Body of pancreas (tissue), 4 donors: Measurements from ENCODE around the gene CRACR2A.

Experiments
- POLR2A ChIP-seq, 3 donors: fragments of 450-650 bp; IDR thresholded peaks; one replicate each; pipeline ENCODE4 v1.6.1; 2016; ENCODE audit warnings: antibody characterized with exemption in 3 of 3, mild to moderate bottlenecking in 2 of 3
- TF ChIP-seq, protein P1 (sequence below), 7 experiments: fragments of 450-650 bp in 4 of 7; fragments of 200-600 bp in 3 of 7; sonication (generic) in 3 of 7; IDR thresholded peaks; one replicate each; pipeline ENCODE4 v1.5.1; 2016 to 2019; ENCODE audit warnings: antibody characterized with exemption in 7 of 7

DNA sequence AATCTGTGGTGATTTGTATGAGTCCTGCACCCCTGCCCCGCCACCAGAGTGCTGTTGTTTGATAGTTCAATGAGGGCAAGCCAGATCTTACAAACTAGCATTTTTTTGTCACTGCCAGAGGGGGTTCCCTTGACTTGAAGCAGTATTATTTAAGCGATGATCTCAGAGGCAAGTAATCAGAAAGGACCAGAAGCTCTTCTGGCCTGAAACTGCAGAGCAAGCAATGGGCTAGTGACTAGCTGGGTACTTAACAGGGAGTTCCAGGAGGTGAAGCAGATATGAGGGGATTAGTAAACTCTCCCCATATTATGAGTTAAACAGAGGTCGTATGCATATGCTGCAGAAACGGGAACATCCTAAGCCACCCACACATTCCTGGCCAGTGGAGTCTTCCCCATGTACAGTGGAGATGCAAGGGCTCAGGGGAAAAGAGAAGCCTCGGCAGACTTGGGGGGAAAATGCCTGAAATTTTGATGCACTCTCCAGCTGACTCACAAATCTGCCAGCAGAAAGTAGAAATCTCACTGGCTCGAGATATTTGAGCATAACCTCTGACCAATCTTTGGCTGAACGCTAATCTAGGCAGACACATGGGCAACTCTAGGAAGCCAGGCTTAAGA is 8.3 kb upstream of the CRACR2A start:
- TF ChIP-seq, protein P1, sequence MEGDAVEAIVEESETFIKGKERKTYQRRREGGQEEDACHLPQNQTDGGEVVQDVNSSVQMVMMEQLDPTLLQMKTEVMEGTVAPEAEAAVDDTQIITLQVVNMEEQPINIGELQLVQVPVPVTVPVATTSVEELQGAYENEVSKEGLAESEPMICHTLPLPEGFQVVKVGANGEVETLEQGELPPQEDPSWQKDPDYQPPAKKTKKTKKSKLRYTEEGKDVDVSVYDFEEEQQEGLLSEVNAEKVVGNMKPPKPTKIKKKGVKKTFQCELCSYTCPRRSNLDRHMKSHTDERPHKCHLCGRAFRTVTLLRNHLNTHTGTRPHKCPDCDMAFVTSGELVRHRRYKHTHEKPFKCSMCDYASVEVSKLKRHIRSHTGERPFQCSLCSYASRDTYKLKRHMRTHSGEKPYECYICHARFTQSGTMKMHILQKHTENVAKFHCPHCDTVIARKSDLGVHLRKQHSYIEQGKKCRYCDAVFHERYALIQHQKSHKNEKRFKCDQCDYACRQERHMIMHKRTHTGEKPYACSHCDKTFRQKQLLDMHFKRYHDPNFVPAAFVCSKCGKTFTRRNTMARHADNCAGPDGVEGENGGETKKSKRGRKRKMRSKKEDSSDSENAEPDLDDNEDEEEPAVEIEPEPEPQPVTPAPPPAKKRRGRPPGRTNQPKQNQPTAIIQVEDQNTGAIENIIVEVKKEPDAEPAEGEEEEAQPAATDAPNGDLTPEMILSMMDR (IDR thresholded peaks at IDR 0.05), result no peak
- TF ChIP-seq POLR2A (IDR thresholded peaks at IDR 0.05), result no peak
